Measurements from ENCODE around the gene GP1BA. TPM values are rescaled to one million over a fixed set of nuclear protein-coding genes. Genes with fewer than 3 reads are reported as not detected.
"Not testable (repeated sequence)": the region's sequence is repeated elsewhere in the genome, so short reads cannot be mapped to it uniquely, and the experiment has no call there.

The GP1BA gene
- polyA plus RNA-seq, 1 donor (not counting 4 experiments of a cell fraction or from before 2014, with no cell fraction given) = not detected

DNA sequence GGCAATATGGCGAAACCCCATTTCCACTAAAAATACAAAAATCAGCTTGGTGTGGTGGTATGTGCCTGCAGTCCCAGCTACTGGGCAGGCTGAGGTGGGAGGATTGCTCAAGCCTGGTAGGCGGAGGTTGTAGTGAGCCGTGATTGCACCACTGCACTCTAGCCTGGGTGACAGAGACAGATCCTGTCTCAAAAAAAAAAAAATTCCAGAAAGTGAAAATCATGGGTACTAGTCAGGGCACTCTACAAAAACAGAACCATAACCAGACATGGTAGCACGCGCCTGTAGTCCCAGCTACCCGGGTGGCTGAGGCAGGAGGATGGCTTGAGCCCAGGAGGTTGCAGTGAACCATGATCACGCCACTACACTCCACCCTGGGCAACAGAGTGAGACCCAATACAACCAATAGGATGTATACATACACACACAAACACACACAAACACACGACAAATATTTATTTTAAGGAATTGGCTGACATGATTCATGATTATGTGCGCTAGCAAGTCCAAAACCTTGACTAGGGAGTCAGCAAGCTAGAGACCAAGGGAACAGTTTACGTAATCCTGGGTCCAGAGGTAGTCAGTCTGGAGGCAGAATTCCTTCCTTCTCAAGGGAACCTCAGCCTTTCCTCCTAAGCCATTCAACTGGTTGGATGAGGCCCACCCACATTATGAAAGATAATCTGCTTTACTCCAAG lies 11.6 kb upstream of the GP1BA start:
- Histone ChIP-seq H3K27ac (ENCODE audit: control insufficient read depth, insufficient read depth, low read length) (no peak overlapping the region), H3K4me1 (ENCODE audit: control insufficient read depth, extremely low read depth, insufficient read depth, low read length) (peaks cover 3% of the 10 kb centered on the region), H3K79me2 (ENCODE audit: control insufficient read depth, insufficient read depth, low read length) (no peaks in the 10 kb centered on the region), H2AFZ (ENCODE audit: control insufficient read depth, low read length) (no peak overlapping the region), H3K9me3 (ENCODE audit: control insufficient read depth, low read depth, low read length) (no peaks in the 10 kb centered on the region), H4K20me1 (ENCODE audit: control insufficient read depth, extremely low read depth, insufficient read depth, low read length) (no peaks in the 10 kb centered on the region), H3K4me3 (ENCODE audit: control insufficient read depth in 2 of 3, extremely low read depth in 1 of 3, insufficient read depth in 2 of 3, low read depth in 1 of 3, low read length in 3 of 3) (no peak overlapping the region), H3K9me1 (ENCODE audit: control insufficient read depth, extremely low read depth, insufficient read depth, low read length) (no peaks in the 10 kb centered on the region), H3K9ac (ENCODE audit: control insufficient read depth, extremely low read depth, insufficient read depth, low read length) (no peak overlapping the region), H3K36me3 (ENCODE audit: control insufficient read depth in 2 of 2, extremely low read depth in 1 of 2, insufficient read depth in 2 of 2, low read length in 2 of 2) (no peaks in the 10 kb centered on the region), H3K4me2 (ENCODE audit: control insufficient read depth, extremely low read depth, insufficient read depth, low read depth, low read length) (no peak overlapping the region), H3K27me3 (ENCODE audit: control insufficient read depth, extremely low read depth, insufficient read depth, low read length) (no peaks in the 10 kb centered on the region)
- TF ChIP-seq, protein P1, sequence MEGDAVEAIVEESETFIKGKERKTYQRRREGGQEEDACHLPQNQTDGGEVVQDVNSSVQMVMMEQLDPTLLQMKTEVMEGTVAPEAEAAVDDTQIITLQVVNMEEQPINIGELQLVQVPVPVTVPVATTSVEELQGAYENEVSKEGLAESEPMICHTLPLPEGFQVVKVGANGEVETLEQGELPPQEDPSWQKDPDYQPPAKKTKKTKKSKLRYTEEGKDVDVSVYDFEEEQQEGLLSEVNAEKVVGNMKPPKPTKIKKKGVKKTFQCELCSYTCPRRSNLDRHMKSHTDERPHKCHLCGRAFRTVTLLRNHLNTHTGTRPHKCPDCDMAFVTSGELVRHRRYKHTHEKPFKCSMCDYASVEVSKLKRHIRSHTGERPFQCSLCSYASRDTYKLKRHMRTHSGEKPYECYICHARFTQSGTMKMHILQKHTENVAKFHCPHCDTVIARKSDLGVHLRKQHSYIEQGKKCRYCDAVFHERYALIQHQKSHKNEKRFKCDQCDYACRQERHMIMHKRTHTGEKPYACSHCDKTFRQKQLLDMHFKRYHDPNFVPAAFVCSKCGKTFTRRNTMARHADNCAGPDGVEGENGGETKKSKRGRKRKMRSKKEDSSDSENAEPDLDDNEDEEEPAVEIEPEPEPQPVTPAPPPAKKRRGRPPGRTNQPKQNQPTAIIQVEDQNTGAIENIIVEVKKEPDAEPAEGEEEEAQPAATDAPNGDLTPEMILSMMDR (optimal IDR thresholded peaks at IDR 0.05 in 1 of 3, IDR thresholded peaks at IDR 0.05 in 1 of 3, conservative IDR thresholded peaks at IDR 0.05 in 1 of 3; ENCODE audit: extremely low read depth in 1 of 3, insufficient read depth in 2 of 3, low read length in 3 of 3) = no peak
- no peak for TF ChIP-seq EZH2 (IDR thresholded peaks at IDR 0.05; ENCODE audit: low read length)
- peak; percentile 67 for FAIRE-seq
- dilution Hi-C loops (cut with MboI; ENCODE audit: extremely low pct_ligation_motif_present, low sequenced_read_pairs) = no loop called here
- no peak for DNase-seq (ENCODE audit: low read depth, low spot score)

DNA sequence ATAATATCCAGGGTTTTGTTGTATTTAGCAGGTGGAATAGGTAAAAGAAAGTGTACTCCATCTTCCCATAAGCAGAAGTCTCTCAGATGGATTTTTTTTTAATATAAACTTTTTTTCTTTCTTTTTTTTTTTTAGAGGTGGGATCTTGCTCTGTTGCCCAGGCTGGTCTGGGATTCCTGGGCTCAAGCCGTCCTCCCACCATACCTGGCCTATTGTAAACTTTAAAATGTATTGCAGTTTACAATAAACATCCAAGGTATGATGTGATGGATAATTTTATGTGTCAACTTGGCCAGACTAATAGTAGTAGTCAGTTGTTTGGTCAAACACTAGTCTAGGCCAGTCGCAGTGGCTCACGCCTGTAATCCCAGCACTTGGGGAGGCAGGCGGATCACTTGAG lies 10.8 kb upstream of the GP1BA start:
- TF ChIP-seq EZH2 (IDR thresholded peaks at IDR 0.05; ENCODE audit: low read length) = no peak
- TF ChIP-seq, protein P1 (optimal IDR thresholded peaks at IDR 0.05 in 1 of 3, IDR thresholded peaks at IDR 0.05 in 1 of 3, conservative IDR thresholded peaks at IDR 0.05 in 1 of 3; ENCODE audit: extremely low read depth in 1 of 3, insufficient read depth in 2 of 3, low read length in 3 of 3) = no peak
- H3K36me3 ChIP-seq (ENCODE audit: control insufficient read depth in 2 of 2, extremely low read depth in 1 of 2, insufficient read depth in 2 of 2, low read length in 2 of 2) = no peaks in the 10 kb centered on the region
- dilution Hi-C loops (cut with MboI; ENCODE audit: extremely low pct_ligation_motif_present, low sequenced_read_pairs) = no loop called here
- no peak overlapping the region for H3K27ac ChIP-seq (ENCODE audit: control insufficient read depth, insufficient read depth, low read length)
- DNase-seq (ENCODE audit: low read depth, low spot score) (no peak), FAIRE-seq (no peak)
- H3K9ac ChIP-seq (ENCODE audit: control insufficient read depth, extremely low read depth, insufficient read depth, low read length) = no peak overlapping the region
- no peak overlapping the region for H2AFZ ChIP-seq (ENCODE audit: control insufficient read depth, low read length)
- no peaks in the 10 kb centered on the region for H4K20me1 ChIP-seq (ENCODE audit: control insufficient read depth, extremely low read depth, insufficient read depth, low read length)
- no peaks in the 10 kb centered on the region for H3K9me3 ChIP-seq (ENCODE audit: control insufficient read depth, low read depth, low read length)
- no peak overlapping the region for H3K4me3 ChIP-seq (ENCODE audit: control insufficient read depth in 2 of 3, extremely low read depth in 1 of 3, insufficient read depth in 2 of 3, low read depth in 1 of 3, low read length in 3 of 3)
- H3K4me1 ChIP-seq (ENCODE audit: control insufficient read depth, extremely low read depth, insufficient read depth, low read length) = peaks cover 3% of the 10 kb centered on the region
- H3K27me3 ChIP-seq (ENCODE audit: control insufficient read depth, extremely low read depth, insufficient read depth, low read length) = no peaks in the 10 kb centered on the region
- no peaks in the 10 kb centered on the region for H3K79me2 ChIP-seq (ENCODE audit: control insufficient read depth, insufficient read depth, low read length)
- H3K9me1 ChIP-seq (ENCODE audit: control insufficient read depth, extremely low read depth, insufficient read depth, low read length) = no peaks in the 10 kb centered on the region
- no peak overlapping the region for H3K4me2 ChIP-seq (ENCODE audit: control insufficient read depth, extremely low read depth, insufficient read depth, low read depth, low read length)

DNA sequence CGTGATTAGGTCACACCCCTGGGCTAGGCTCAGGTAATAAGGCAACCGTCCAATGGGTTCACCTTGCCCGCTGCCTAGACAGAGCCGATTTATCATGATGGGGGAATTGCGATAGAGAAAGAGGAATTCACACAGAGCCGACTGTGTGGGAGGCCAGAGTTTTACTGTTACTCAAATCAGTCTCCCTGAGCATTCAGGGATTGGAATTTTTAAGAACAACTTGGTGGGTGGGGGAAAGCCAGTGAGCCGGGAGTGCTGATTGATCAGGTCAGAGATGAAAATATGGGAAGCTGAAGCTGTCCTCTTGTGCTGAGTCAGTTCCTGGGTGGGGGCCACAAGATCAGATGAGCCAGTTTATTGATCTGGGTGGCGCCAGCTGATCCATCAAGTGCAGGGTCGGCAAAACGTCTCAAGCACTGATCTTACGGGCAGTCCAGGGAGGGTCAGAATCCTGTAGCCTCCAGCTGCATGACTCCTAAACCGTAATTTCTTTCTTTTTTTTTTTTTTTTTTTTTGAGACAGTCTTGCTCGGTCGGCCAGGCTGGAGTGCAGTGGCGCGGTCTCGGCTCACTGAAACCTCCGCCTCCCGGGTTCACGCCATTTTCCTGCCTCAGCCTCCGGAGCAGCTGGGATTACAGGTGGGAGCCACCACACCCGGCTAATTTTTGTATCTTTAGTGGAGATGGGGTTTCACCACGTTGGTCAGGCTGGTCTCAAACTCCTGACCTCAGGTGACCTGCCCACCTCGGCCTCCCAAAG lies 5.3 kb upstream of the GP1BA start:
- FAIRE-seq; H4K20me1 ChIP-seq (ENCODE audit: control insufficient read depth, extremely low read depth, insufficient read depth, low read length); H2AFZ ChIP-seq (ENCODE audit: control insufficient read depth, low read length); H3K4me2 ChIP-seq (ENCODE audit: control insufficient read depth, extremely low read depth, insufficient read depth, low read depth, low read length); H3K79me2 ChIP-seq (ENCODE audit: control insufficient read depth, insufficient read depth, low read length); H3K27ac ChIP-seq (ENCODE audit: control insufficient read depth, insufficient read depth, low read length); dilution Hi-C loops (cut with MboI; ENCODE audit: extremely low pct_ligation_motif_present, low sequenced_read_pairs); H3K27me3 ChIP-seq (ENCODE audit: control insufficient read depth, extremely low read depth, insufficient read depth, low read length); H3K9me3 ChIP-seq (ENCODE audit: control insufficient read depth, low read depth, low read length); H3K9me1 ChIP-seq (ENCODE audit: control insufficient read depth, extremely low read depth, insufficient read depth, low read length); H3K4me1 ChIP-seq (ENCODE audit: control insufficient read depth, extremely low read depth, insufficient read depth, low read length); H3K36me3 ChIP-seq (ENCODE audit: control insufficient read depth in 2 of 2, extremely low read depth in 1 of 2, insufficient read depth in 2 of 2, low read length in 2 of 2); H3K4me3 ChIP-seq (ENCODE audit: control insufficient read depth in 2 of 3, extremely low read depth in 1 of 3, insufficient read depth in 2 of 3, low read depth in 1 of 3, low read length in 3 of 3); DNase-seq (ENCODE audit: low read depth, low spot score); H3K9ac ChIP-seq (ENCODE audit: control insufficient read depth, extremely low read depth, insufficient read depth, low read length): not testable (repeated sequence)
